Measurements from ENCODE around the gene DOCK6. TPM values are rescaled to one million over a fixed set of nuclear protein-coding genes. Genes with fewer than 3 reads are reported as not detected.
"Not testable (repeated sequence)": the region's sequence is repeated elsewhere in the genome, so short reads cannot be mapped to it uniquely, and the experiment has no call there.

The DOCK6 gene
- total RNA-seq, 1 donor from 2014 or later, result 10.5 TPM

GRCh38 chr19:11191934-11192333, 70.4 kb downstream of the DOCK6 start:
- TF ChIP-seq, protein P1, sequence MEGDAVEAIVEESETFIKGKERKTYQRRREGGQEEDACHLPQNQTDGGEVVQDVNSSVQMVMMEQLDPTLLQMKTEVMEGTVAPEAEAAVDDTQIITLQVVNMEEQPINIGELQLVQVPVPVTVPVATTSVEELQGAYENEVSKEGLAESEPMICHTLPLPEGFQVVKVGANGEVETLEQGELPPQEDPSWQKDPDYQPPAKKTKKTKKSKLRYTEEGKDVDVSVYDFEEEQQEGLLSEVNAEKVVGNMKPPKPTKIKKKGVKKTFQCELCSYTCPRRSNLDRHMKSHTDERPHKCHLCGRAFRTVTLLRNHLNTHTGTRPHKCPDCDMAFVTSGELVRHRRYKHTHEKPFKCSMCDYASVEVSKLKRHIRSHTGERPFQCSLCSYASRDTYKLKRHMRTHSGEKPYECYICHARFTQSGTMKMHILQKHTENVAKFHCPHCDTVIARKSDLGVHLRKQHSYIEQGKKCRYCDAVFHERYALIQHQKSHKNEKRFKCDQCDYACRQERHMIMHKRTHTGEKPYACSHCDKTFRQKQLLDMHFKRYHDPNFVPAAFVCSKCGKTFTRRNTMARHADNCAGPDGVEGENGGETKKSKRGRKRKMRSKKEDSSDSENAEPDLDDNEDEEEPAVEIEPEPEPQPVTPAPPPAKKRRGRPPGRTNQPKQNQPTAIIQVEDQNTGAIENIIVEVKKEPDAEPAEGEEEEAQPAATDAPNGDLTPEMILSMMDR (IDR thresholded peaks at IDR 0.05; ENCODE audit: insufficient read depth, low read length, severe bottlenecking), result no peak
- no peaks in the 10 kb centered on the region for H3K27me3 ChIP-seq (ENCODE audit: control insufficient read depth, insufficient read depth, low read length)
- peaks cover 4% of the 10 kb centered on the region for H3K36me3 ChIP-seq (ENCODE audit: control insufficient read depth, insufficient read depth, low read length)
- FAIRE-seq (no peak), DNase-seq (ENCODE audit: low read depth) (no peak)
- H3K4me3 ChIP-seq (ENCODE audit: low read depth, low read length), result no peak overlapping the region

GRCh38 chr19:11191273-11191755, 71.0 kb downstream of the DOCK6 start:
- no peak for DNase-seq (ENCODE audit: low read depth)

DNA sequence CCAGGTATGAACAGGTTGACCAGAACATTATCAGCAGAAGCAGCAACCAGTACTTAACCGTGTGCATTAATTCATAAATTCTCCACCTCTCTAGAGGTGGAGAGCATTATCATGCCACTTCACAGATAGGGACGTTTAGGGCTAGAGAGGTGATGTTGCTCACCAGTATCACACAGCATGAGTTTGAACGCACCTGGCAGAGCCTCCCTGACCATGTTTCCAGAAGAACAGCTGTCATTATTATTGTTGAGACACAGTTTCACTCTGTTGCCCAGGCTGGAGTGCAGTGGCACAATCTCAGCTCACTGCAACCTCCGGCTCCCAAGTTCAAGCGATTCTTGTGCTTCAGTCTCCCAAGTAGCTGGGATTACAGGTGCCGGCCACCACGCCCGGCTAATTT, 71.8 kb downstream of the DOCK6 start:
- DNase-seq (ENCODE audit: low read depth), result no peak
- no peaks in the 10 kb centered on the region for H3K27me3 ChIP-seq (ENCODE audit: control insufficient read depth, insufficient read depth, low read length)
- TF ChIP-seq, protein P1 (IDR thresholded peaks at IDR 0.05; ENCODE audit: insufficient read depth, low read length, severe bottlenecking), result no peak
- peaks cover 4% of the 10 kb centered on the region for H3K36me3 ChIP-seq (ENCODE audit: control insufficient read depth, insufficient read depth, low read length)
- FAIRE-seq, result no peak
- H3K4me3 ChIP-seq (ENCODE audit: low read depth, low read length), result no peak overlapping the region

More at GRCh38 chr19:11191273-11191755, 71.0 kb downstream of the DOCK6 start:
- FAIRE-seq, result no peak
- TF ChIP-seq, protein P1 (IDR thresholded peaks at IDR 0.05; ENCODE audit: insufficient read depth, low read length, severe bottlenecking), result no peak
- Histone ChIP-seq H3K4me3 (ENCODE audit: low read depth, low read length) (no peak overlapping the region), H3K36me3 (ENCODE audit: control insufficient read depth, insufficient read depth, low read length) (peaks cover 4% of the 10 kb centered on the region), H3K27me3 (ENCODE audit: control insufficient read depth, insufficient read depth, low read length) (no peaks in the 10 kb centered on the region)

GRCh38 chr19:11187441-11187840, 74.9 kb downstream of the DOCK6 start:
- TF ChIP-seq, protein P1 (IDR thresholded peaks at IDR 0.05; ENCODE audit: insufficient read depth, low read length, severe bottlenecking), result no peak
- FAIRE-seq, result no peak
- no peaks in the 10 kb centered on the region for H3K36me3 ChIP-seq (ENCODE audit: control insufficient read depth, insufficient read depth, low read length)

DNA sequence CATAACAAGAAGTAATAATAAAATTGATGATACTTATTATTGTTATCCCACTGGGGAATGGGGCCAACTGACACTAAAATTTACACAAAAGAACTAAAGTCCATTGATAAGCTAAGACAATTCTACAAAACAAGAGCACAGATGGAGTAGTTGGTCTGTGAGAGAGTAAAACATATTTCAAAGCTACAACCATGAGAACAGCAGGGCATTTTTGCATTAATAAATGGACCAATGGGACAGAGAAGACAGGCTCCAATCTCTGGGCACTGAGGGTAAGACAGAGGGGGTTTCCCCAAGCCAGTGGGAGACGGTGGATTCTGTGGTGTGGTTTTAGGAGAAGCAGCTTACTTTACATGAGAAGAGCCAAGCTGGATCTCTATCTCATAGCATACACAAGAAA, 79.3 kb downstream of the DOCK6 start:
- FAIRE-seq, result no peak
- Histone ChIP-seq H3K4me3 (ENCODE audit: low read depth, low read length) (no peak overlapping the region), H3K27me3 (ENCODE audit: control insufficient read depth, insufficient read depth, low read length) (no peaks in the 10 kb centered on the region), H3K36me3 (ENCODE audit: control insufficient read depth, insufficient read depth, low read length) (peaks cover under 1% of the 10 kb centered on the region)
- TF ChIP-seq, protein P1 (IDR thresholded peaks at IDR 0.05; ENCODE audit: insufficient read depth, low read length, severe bottlenecking), result no peak
- DNase-seq (ENCODE audit: low read depth), result no peak

More at GRCh38 chr19:11187441-11187840, 74.9 kb downstream of the DOCK6 start:
- no peak for DNase-seq (ENCODE audit: low read depth)
- H3K27me3 ChIP-seq (ENCODE audit: control insufficient read depth, insufficient read depth, low read length), result no peaks in the 10 kb centered on the region
- H3K4me3 ChIP-seq (ENCODE audit: low read depth, low read length), result no peak overlapping the region

DNA sequence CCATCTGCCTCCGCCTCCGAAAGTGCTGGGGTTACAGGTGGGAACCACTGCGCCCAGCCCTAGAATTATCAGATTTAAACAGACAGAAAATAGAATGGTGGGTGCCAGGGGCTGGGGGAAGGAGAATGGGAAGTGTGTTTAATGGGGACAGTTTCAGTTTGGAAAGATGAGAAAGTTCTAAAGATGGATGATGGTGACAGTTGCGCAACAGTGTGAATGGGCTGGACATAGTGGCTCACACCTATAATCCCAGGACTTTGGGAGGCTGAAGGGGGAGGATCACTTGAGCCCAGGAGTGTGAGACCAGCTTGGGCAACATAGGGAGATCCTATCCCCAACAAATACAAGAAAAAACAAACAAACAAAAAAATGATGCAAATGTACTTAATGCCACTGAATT, 80.8 kb downstream of the DOCK6 start:
- peaks cover 3% of the 10 kb centered on the region for H3K36me3 ChIP-seq (ENCODE audit: control insufficient read depth, insufficient read depth, low read length)
- DNase-seq (ENCODE audit: low read depth) (no peak), FAIRE-seq (no peak)
- TF ChIP-seq, protein P1 (IDR thresholded peaks at IDR 0.05; ENCODE audit: insufficient read depth, low read length, severe bottlenecking), result no peak
- no peak overlapping the region for H3K4me3 ChIP-seq (ENCODE audit: low read depth, low read length)
- no peaks in the 10 kb centered on the region for H3K27me3 ChIP-seq (ENCODE audit: control insufficient read depth, insufficient read depth, low read length)

- H3K4me3 ChIP-seq (ENCODE audit: low read depth, low read length); H3K27me3 ChIP-seq (ENCODE audit: control insufficient read depth, insufficient read depth, low read length); H3K36me3 ChIP-seq (ENCODE audit: control insufficient read depth, insufficient read depth, low read length); FAIRE-seq; DNase-seq (ENCODE audit: low read depth): not testable (repeated sequence)
These were observed 81.3 kb downstream of the DOCK6 start for GRCh38 chr19:11180975-11181374.

Measured in bronchial epithelial cell (primary cell).